MM.1S (cell line): ENCODE measurements around the gene MED13.

Source experiments
- DNase-seq: peaks from one replicate; pipeline ENCODE4 v3.0.0-alpha.2; 2015
- H2AFZ ChIP-seq: fragments of 300-600 bp; sonication (generic); 2 replicates; pipeline ENCODE4 v1.6.0; 2016; ENCODE audit warnings: antibody characterized with exemption, low read length
- H3F3A ChIP-seq: fragments of 300-600 bp; sonication (generic); 2 replicates; pipeline ENCODE4 v1.6.1; 2016; ENCODE audit warnings: mild to moderate bottlenecking, antibody characterized with exemption, low read length, moderate library complexity, mixed read lengths; ENCODE audit not compliant: insufficient read depth
- H3K27ac ChIP-seq: fragments of 300-600 bp; sonication (generic); 2 replicates; pipeline ENCODE4 v1.5.1; 2016; ENCODE audit warnings: mild to moderate bottlenecking, low read length
- H3K27me3 ChIP-seq: fragments of 300-600 bp; sonication (generic); replicated peaks from 2 replicates; pipeline ENCODE4 v1.6.0; 2016; ENCODE audit warnings: low read length; ENCODE audit not compliant: insufficient read depth
- H3K36me3 ChIP-seq: fragments of 300-600 bp; sonication (generic); replicated peaks from 2 replicates; pipeline ENCODE4 v1.6.1; 2016; ENCODE audit warnings: mild to moderate bottlenecking, low read length, mixed read lengths; ENCODE audit not compliant: insufficient read depth
- H3K4me1 ChIP-seq: fragments of 300-600 bp; sonication (generic); 2 replicates; pipeline ENCODE4 v1.6.1; 2016; ENCODE audit warnings: low read length, mixed read lengths
- H3K4me2 ChIP-seq: fragments of 300-600 bp; sonication (generic); 2 replicates; pipeline ENCODE4 v1.6.0; 2016; ENCODE audit warnings: low read depth, low read length
- H3K4me3 ChIP-seq: fragments of 300-600 bp; sonication (generic); 2 replicates; pipeline ENCODE4 v1.5.1; 2016; ENCODE audit warnings: low read length, mixed read lengths
- H3K79me2 ChIP-seq: fragments of 300-600 bp; sonication (generic); 2 replicates; pipeline ENCODE4 v1.6.1; 2016; ENCODE audit warnings: mixed run types, low read length, mixed read lengths
- H3K9ac ChIP-seq: fragments of 300-600 bp; sonication (generic); 2 replicates; pipeline ENCODE4 v1.6.1; 2016; ENCODE audit warnings: low read length, mixed read lengths
- H3K9me2 ChIP-seq: fragments of 300-600 bp; sonication (generic); replicated peaks from 2 replicates; pipeline ENCODE4 v1.6.1; 2016; ENCODE audit warnings: mild to moderate bottlenecking, low read length, mixed read lengths; ENCODE audit not compliant: insufficient read depth
- H3K9me3 ChIP-seq: fragments of 300-600 bp; sonication (generic); replicated peaks from 2 replicates; pipeline ENCODE4 v1.6.1; 2016; ENCODE audit warnings: mild to moderate bottlenecking, low read length, mixed read lengths; ENCODE audit not compliant: insufficient read depth
- H4K20me1 ChIP-seq: fragments of 300-600 bp; sonication (generic); 2 replicates; pipeline ENCODE4 v1.6.1; 2016; ENCODE audit warnings: mild to moderate bottlenecking, low read length, moderate library complexity, mixed read lengths; ENCODE audit not compliant: insufficient read depth
- CTCF ChIP-seq: fragments of 300-600 bp; sonication (generic); IDR thresholded peaks from 2 replicates; pipeline ENCODE4 v1.5.1; 2016; ENCODE audit warnings: antibody characterized with exemption, low read length, mixed read lengths
- EZH2 ChIP-seq: fragments of 300-600 bp; sonication (generic); optimal IDR thresholded peaks from 2 replicates; pipeline ENCODE3; 2017; ENCODE audit warnings: low read depth, mild to moderate bottlenecking, antibody characterized with exemption, low read length, mixed read lengths
- EZH2phosphoT487 ChIP-seq: fragments of 300-600 bp; sonication (generic); IDR thresholded peaks from 2 replicates; pipeline ENCODE4 v1.6.1; 2018; ENCODE audit warnings: antibody characterized with exemption, low read length

MED13 gene

GRCh38 chr17:62057696-62058095 lies 7.4 kb downstream of the MED13 start:
- no peak overlapping the region for H3K4me2 ChIP-seq
- DNase-seq: no peak
- H4K20me1 ChIP-seq: peaks cover 22% of the 10 kb centered on the region
- no peak overlapping the region for H3K27ac ChIP-seq
- H3K9me2 ChIP-seq: no peaks in the 10 kb centered on the region
- H3K4me1 ChIP-seq: peaks cover 11% of the 10 kb centered on the region; the same call in 1 of the 2 replicates
- H3K36me3 ChIP-seq: peaks cover 7% of the 10 kb centered on the region; the same call in 1 of the 2 replicates
- no peaks in the 10 kb centered on the region for H3K9me3 ChIP-seq
- no peak overlapping the region for H3K4me3 ChIP-seq
- H3K79me2 ChIP-seq: peaks cover 97% of the 10 kb centered on the region
- H2AFZ ChIP-seq: no peak overlapping the region
- H3K27me3 ChIP-seq: no peaks in the 10 kb centered on the region
- H3F3A ChIP-seq: no peaks in the 10 kb centered on the region
- no peak for TF ChIP-seq EZH2phosphoT487
- no peak overlapping the region for H3K9ac ChIP-seq

- Histone ChIP-seq H3K9me2 (no peaks in the 10 kb centered on the region), H3K27me3 (no peaks in the 10 kb centered on the region), H3F3A (no peaks in the 10 kb centered on the region; the same call in 1 of the 2 replicates), H3K9ac (no peak overlapping the region), H3K27ac (no peak overlapping the region), H3K79me2 (peaks cover 88% of the 10 kb centered on the region), H4K20me1 (peaks cover 5% of the 10 kb centered on the region; the same call in 1 of the 2 replicates), H2AFZ (no peak overlapping the region), H3K4me3 (no peak overlapping the region), H3K9me3 (no peaks in the 10 kb centered on the region), H3K36me3 (peaks cover 15% of the 10 kb centered on the region; the same call in 1 of the 2 replicates), H3K4me1 (no peaks in the 10 kb centered on the region), H3K4me2 (no peak overlapping the region)
- no peak for DNase-seq
- TF ChIP-seq CTCF (no peak), EZH2 (no peak), EZH2phosphoT487 (no peak)
Measured at GRCh38 chr17:62052765-62053338, 12.2 kb downstream of the MED13 start.

- Histone ChIP-seq H2AFZ (no peak overlapping the region), H3K9me2 (no peaks in the 10 kb centered on the region), H3K9me3 (no peaks in the 10 kb centered on the region), H3K9ac (no peak overlapping the region), H4K20me1 (peaks cover 5% of the 10 kb centered on the region; the same call in 1 of the 2 replicates), H3K79me2 (peaks cover 86% of the 10 kb centered on the region), H3K4me3 (no peak overlapping the region), H3K27me3 (no peaks in the 10 kb centered on the region), H3K27ac (no peak overlapping the region), H3F3A (no peaks in the 10 kb centered on the region; the same call in 1 of the 2 replicates), H3K4me2 (no peak overlapping the region), H3K4me1 (no peaks in the 10 kb centered on the region; the same call in 1 of the 2 replicates), H3K36me3 (peaks cover 20% of the 10 kb centered on the region)
- DNase-seq: no peak
- TF ChIP-seq EZH2phosphoT487 (no peak), EZH2 (no peak)
Measured at GRCh38 chr17:62051053-62051452, 14.0 kb downstream of the MED13 start.

GRCh38 chr17:62049299-62049698 lies 15.8 kb downstream of the MED13 start:
- no peaks in the 10 kb centered on the region for H3K27me3 ChIP-seq
- no peaks in the 10 kb centered on the region for H3K9me3 ChIP-seq
- no peak overlapping the region for H3K9ac ChIP-seq
- no peaks in the 10 kb centered on the region; the same call in 1 of the 2 replicates for H3K4me1 ChIP-seq
- no peaks in the 10 kb centered on the region; the same call in 1 of the 2 replicates for H3F3A ChIP-seq
- H3K79me2 ChIP-seq: peaks cover 86% of the 10 kb centered on the region
- no peaks in the 10 kb centered on the region for H3K9me2 ChIP-seq
- H3K4me2 ChIP-seq: no peak overlapping the region
- H3K4me3 ChIP-seq: no peak overlapping the region
- H4K20me1 ChIP-seq: peaks cover 5% of the 10 kb centered on the region; the same call in 1 of the 2 replicates
- H3K27ac ChIP-seq: no peak overlapping the region
- no peak overlapping the region for H2AFZ ChIP-seq
- no peak for TF ChIP-seq EZH2
- peaks cover 21% of the 10 kb centered on the region for H3K36me3 ChIP-seq
- DNase-seq: no peak
